Heart left ventricle (tissue), 16 donors: ENCODE results near the gene ZNF30. TPM values are rescaled to one million over a fixed set of nuclear protein-coding genes. Genes with fewer than 3 reads are reported as not detected.
A peak's percentile ranks its signal among the peaks of the same experiment; 100 is the strongest.

Experiments
- ATAC-seq, 4 donors: fragments of 200-7000 bp; cut with Tn5 transposase; one replicate each; pipeline ENCODE4 v1.9.1; 2020 to 2022; ENCODE audit warnings: moderate library complexity in 4 of 4, mild to moderate bottlenecking in 3 of 4, moderate number of reproducible peaks in 1 of 4
- DNase-seq, 5 donors: peaks; one replicate each; pipeline ENCODE4 v3.0.0-alpha.2; 2020
- H3K27ac ChIP-seq, 12 donors: fragments of 200-600 bp; sonication (generic) in 4 of 12; one replicate each; pipeline versions ENCODE4 v1.5.0 to v1.8.0; 2016 to 2022; ENCODE audit warnings: mild to moderate bottlenecking in 2 of 12
- H3K27me3 ChIP-seq, 9 donors: fragments of 200-600 bp; sonication (generic) in 2 of 9; one replicate each; pipeline versions ENCODE4 v1.5.1 to v1.8.0; 2016 to 2022; ENCODE audit warnings: mild to moderate bottlenecking in 3 of 9
- H3K36me3 ChIP-seq, 9 donors: fragments of 200-600 bp; sonication (generic) in 2 of 9; one replicate each; pipeline versions ENCODE4 v1.5.0 to v1.8.0; 2018 to 2022; ENCODE audit warnings: mild to moderate bottlenecking in 2 of 9
- H3K4me1 ChIP-seq, 12 donors: fragments of 200-600 bp; sonication (generic) in 4 of 12; one replicate each; pipeline versions ENCODE4 v1.5.0 to v1.8.0; 2016 to 2022; ENCODE audit warnings: mild to moderate bottlenecking in 3 of 12
- H3K4me3 ChIP-seq, 12 donors: fragments of 200-600 bp; sonication (generic) in 4 of 12; one replicate each; pipeline versions ENCODE4 v1.5.0 to v1.8.0; 2017 to 2022; ENCODE audit warnings: mild to moderate bottlenecking in 9 of 12, moderate library complexity in 4 of 12
- H3K9me3 ChIP-seq, 12 donors: fragments of 200-600 bp; sonication (generic) in 4 of 12; one replicate each; pipeline versions ENCODE4 v1.5.0 to v1.8.0; 2016 to 2022; ENCODE audit warnings: mild to moderate bottlenecking in 1 of 12
- CTCF ChIP-seq, 12 donors: fragments of 200-600 bp; sonication (generic) in 4 of 12; IDR thresholded peaks; one replicate each; pipeline versions ENCODE4 v1.5.0 to v1.8.0; 2018 to 2022; ENCODE audit warnings: antibody characterized with exemption in 12 of 12, mild to moderate bottlenecking in 5 of 12
- POLR2A ChIP-seq, 2 donors: fragments of 450-650 bp; IDR thresholded peaks; one replicate each; pipeline ENCODE4 v1.6.1; 2017; ENCODE audit warnings: antibody characterized with exemption in 2 of 2, mild to moderate bottlenecking in 2 of 2, moderate library complexity in 2 of 2
- WGBS, 4 donors: extraction: QIAGEN DNeasy Blood & Tissue Kit in 2 of 4; methylation state at CpG; one replicate each; pipeline versions ENCODE4 v1.1.5 to v1.1.7; 2013 to 2018; 5-methylcytosine and 5-hydroxymethylcytosine counted together
- intact Hi-C, 10 donors: fragments of 100-400 bp; cut with DNase I; formaldehyde crosslinking; loops; one replicate each; pipeline versions ENCODE4 v1.11.1 to v1.14.2; 2022
- polyA plus RNA-seq, 2 donors: library from polyadenylated mRNA; stranded (reverse); fragments of 200-250 nt; gene quantifications; one replicate each; pipeline ENCODE4 v1.2.3, GENCODE V29; 2013
- total RNA-seq, 9 donors: library from RNA; depleted of rRNA in 2 of 9; stranded (reverse); fragments of >200 nt in 2 of 9; fragmentation: NEBNext Ultra II Directional in 3 of 9; extraction: Animal tissue kit (Norgen Biotek cat#: 25700) in 3 of 9; gene quantifications; one replicate each; pipeline versions ENCODE4 v1.1.0 to v1.2.4, GENCODE V29; 2016 to 2023
- donor health status: ischemic (EF 13 %, LVEDD 7.1; RV severe dilation, severe dysfunction).
- donor health status: healthy with polysubstance abuse.
- donor health status: DM: no; HTN: yes; CAD: no.
- donor health status: DM: no; HTN: no; CAD: no.
- donor health status: ischemic (EF 25% LVEDD 6.9; RV normal size, moderate dysfunction).
- donor health status: ischemic (EF 25% LVEDD 5.7; RV mildly dilated, moderate dysfunction).
- donor health status: healthy.
- donor health status: DM: yes; HTN: yes; CAD: no.
- donor health status: ischemic (EF 35%, LVEDD 5.7; RV mildly dilated, moderate dysfunction).
- donor health status: nonischemic (EF 11% LVEDD 7.7; RV severe dilation, severe dysfunction).
- donor health status: DM: yes; HTN: yes; CAD: no.
- donor health status: PGD.
- donor health status: ischemic (EF 29% LVEDD 5.4; RV normal size, mild dysfunction).
- donor health status: nonischemic (EF 23%, LVEDD 6.1; RV moderate dilation, normal function).

ZNF30 gene
- total and polyA plus RNA-seq, 11 donors, result 0.95 to 13.4 (median 2.7) TPM

DNA sequence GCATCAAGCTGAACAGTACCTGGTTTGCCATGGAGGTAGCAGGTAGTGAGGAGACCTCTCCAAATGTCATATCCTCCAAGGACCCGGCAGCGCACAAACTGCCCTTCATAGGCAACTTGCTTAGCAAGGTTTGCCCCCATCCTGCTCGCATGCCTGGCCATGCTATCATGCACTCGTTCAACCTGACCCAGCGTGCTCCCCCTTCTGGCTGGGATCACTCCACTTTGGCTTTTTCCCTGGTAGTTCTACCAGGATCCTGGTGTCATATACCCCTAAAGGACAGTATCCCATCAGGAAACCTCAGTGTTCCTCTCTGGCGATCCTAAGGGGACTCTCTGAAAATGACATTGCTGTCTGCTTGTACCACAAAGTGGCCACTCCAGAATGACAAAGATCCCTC lies 38.6 kb upstream of the ZNF30 start:
- ATAC-seq (no peak), DNase-seq (no peak)
- intact Hi-C loops, result loop anchor here in 1 of 10 donors (2.0 kb wide), 1 partner anchor 49 kb away; no protein-coding TSS in a partner anchor
- Histone ChIP-seq H3K27me3 (peaks cover 0 to 4% (median 0%) of the 10 kb centered on the region in 9 donors), H3K4me1 (no peaks in the 10 kb centered on the region), H3K36me3 (no peaks in the 10 kb centered on the region), H3K9me3 (peaks cover 0 to 32% (median 17%) of the 10 kb centered on the region in 12 donors), H3K27ac (no peak overlapping the region), H3K4me3 (no peak overlapping the region)
- TF ChIP-seq CTCF (IDR thresholded peaks at IDR 0.05), result no peak
- no peak for TF ChIP-seq POLR2A (IDR thresholded peaks at IDR 0.05)
- WGBS, 4 donors, result 73 to 79% (median 74%) methylated on average over 6 of the region's 6 CpGs

DNA sequence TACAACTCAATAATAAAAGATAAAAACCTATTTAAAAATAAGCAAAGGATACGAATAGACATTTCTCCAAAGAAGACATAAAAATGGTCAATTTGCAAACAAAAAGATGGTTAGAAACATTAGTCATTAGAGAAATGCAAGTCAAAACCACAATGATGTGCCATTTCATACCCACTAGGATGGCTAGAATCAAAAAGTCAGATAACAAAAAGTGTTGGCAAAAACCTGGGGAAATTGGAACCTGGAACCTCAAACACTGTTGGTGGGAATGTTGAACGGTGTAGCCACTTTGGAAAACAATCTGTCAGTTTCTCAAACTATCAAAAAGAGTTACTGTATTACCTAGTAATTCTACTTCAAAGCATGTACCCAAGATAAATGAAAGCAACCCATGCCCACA lies 26.5 kb upstream of the ZNF30 start:
- DNase-seq, result no peak
- TF ChIP-seq POLR2A (IDR thresholded peaks at IDR 0.05) (no peak), CTCF (IDR thresholded peaks at IDR 0.05) (no peak)
- Histone ChIP-seq H3K4me1 (peaks cover 0 to 7% (median 0%) of the 10 kb centered on the region in 12 donors), H3K36me3 (no peaks in the 10 kb centered on the region), H3K4me3 (no peak overlapping the region), H3K27ac (no peak overlapping the region), H3K9me3 (no peaks in the 10 kb centered on the region), H3K27me3 (peaks cover 9 to 27% (median 20%) of the 10 kb centered on the region in 9 donors)
- intact Hi-C loops, result no loop called here
- no peak for ATAC-seq
- 64 to 78% (median 77%) methylated on average over 2 of the region's 2 CpGs for WGBS, 4 donors

DNA sequence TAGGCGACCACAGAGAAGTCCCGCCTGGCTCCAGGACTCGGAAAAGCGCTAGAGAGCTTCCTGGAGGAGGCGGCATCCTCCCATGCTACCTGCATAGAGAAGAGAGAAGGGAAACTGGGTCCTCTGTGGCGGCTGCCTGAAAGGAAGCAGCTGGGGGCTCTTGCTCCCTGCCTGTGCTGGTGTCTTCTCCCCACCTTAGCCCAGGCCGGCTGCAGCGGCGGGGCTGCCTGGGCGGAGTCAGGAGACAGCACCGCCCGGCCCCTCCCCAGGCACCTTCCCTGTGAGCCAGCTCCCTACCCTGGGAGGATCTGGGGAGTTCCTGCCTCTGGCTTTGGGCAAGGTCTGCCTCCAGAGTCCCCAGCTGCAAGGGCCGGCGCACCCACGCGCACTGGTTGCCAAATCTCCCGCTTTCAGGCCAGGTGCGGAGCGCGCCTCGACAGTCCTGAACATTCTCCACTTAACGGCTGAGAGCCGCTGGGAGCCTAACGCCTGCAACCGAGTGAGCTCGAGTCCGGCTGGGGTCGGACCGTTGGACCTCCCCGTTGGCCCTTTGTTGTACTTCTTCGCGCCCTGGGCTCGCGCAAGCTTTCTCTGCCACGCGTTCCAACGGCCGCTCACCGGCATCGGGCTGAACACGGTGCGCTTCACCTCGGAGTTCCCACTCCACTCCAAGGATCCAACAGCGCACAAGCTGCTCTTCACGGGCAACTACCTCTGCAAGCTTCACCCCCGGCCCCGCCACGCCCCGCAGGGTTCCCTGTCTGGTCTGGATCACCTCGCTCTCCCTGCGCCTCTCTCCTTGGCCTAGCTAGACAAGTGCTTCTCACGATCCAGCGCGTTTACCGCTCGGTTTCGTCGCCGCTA lies 21.8 kb upstream of the ZNF30 start:
- WGBS, 4 donors, result 3 to 6% (median 4%) methylated on average over 32 to 59 of the region's 59 CpGs
- Histone ChIP-seq H3K27ac (no peak overlapping the region), H3K27me3 (peaks cover 9 to 59% (median 36%) of the 10 kb centered on the region in 9 donors)

More for the DNA sequence above, 21.8 kb upstream of the ZNF30 start:
- ATAC-seq (peak in 1 of 4 donors; percentile 33), DNase-seq (no peak)
- Histone ChIP-seq H3K4me3 (peak overlapping the region in 1 of 12 donors; percentile 3), H3K4me1 (peaks cover 0 to 12% (median 0%) of the 10 kb centered on the region in 12 donors), H3K9me3 (no peaks in the 10 kb centered on the region), H3K36me3 (no peaks in the 10 kb centered on the region)
- TF ChIP-seq CTCF (IDR thresholded peaks at IDR 0.05) (no peak), POLR2A (IDR thresholded peaks at IDR 0.05) (no peak)
- intact Hi-C loops, result no loop called here
